GM12878 (cell line): ENCODE measurements around the gene RBM26. TPM values are rescaled to one million over a fixed set of nuclear protein-coding genes. Genes with fewer than 3 reads are reported as not detected.

ENCODE experiments used
- ATF2 ChIP-seq: IDR thresholded peaks from 2 replicates; pipeline ENCODE4 v1.6.1; 2012; ENCODE audit warnings: low read length, inconsistent platforms
- ATF7 ChIP-seq: fragments of 450-650 bp; IDR thresholded peaks from 2 replicates; pipeline ENCODE4 v1.6.1; 2016; ENCODE audit warnings: low read depth, mild to moderate bottlenecking
- BACH1 ChIP-seq: fragments of 450-650 bp; IDR thresholded peaks from 2 replicates; pipeline ENCODE4 v1.6.1; 2017; ENCODE audit warnings: mild to moderate bottlenecking, borderline replicate concordance
- BHLHE40 ChIP-seq, 2 experiments: fragments of 450-650 bp in 1 of 2; IDR thresholded peaks; 2 replicates each; pipeline ENCODE4 v1.6.1; 2011 to 2017; ENCODE audit warnings: low read depth in 2 of 2, borderline replicate concordance in 1 of 2, improper control_type of control experiment in 1 of 2, low read length in 1 of 2, mild to moderate bottlenecking in 1 of 2
- CHD4 ChIP-seq: fragments of 200-600 bp; sonication (generic); IDR thresholded peaks from 2 replicates; pipeline ENCODE4 v1.6.1; 2016; ENCODE audit warnings: mild to moderate bottlenecking
- ELK1 ChIP-seq: IDR thresholded peaks from 2 replicates; pipeline ENCODE4 v1.6.1; 2012; ENCODE audit warnings: low read depth, low read length, improper control_type of control experiment
- ETV6 ChIP-seq, 2 experiments: fragments of 450-650 bp in 1 of 2; IDR thresholded peaks in 1 of 2; conservative IDR thresholded peaks in 1 of 2; 2 replicates each; pipeline ENCODE4 v1.6.1; 2014; ENCODE audit warnings: antibody characterized with exemption in 1 of 2, borderline replicate concordance in 1 of 2, low read depth in 1 of 2, mild to moderate bottlenecking in 1 of 2, moderate library complexity in 1 of 2
- IRF4 ChIP-seq: IDR thresholded peaks from 2 replicates; pipeline ENCODE4 v1.6.1; 2011; ENCODE audit warnings: low read depth, low read length
- JUND ChIP-seq: IDR thresholded peaks from 2 replicates; pipeline ENCODE4 v1.6.1; 2012; ENCODE audit warnings: low read depth, mild to moderate bottlenecking, low read length, improper control_type of control experiment, moderate library complexity
- MLLT1 ChIP-seq: fragments of 450-650 bp; IDR thresholded peaks from 2 replicates; pipeline ENCODE4 v1.6.1; 2016; ENCODE audit warnings: mild to moderate bottlenecking
- MTA2 ChIP-seq: fragments of 450-650 bp; IDR thresholded peaks from 2 replicates; pipeline ENCODE4 v1.6.1; 2016; ENCODE audit warnings: low read depth, mild to moderate bottlenecking, moderate library complexity
- MTA3 ChIP-seq: IDR thresholded peaks from 2 replicates; pipeline ENCODE4 v1.6.1; 2012; ENCODE audit warnings: low read length, inconsistent platforms, borderline replicate concordance
- NR2F1 ChIP-seq: fragments of 450-650 bp; conservative IDR thresholded peaks from 2 replicates; pipeline ENCODE4 v1.6.1; 2017; ENCODE audit warnings: mild to moderate bottlenecking
- PAX5 ChIP-seq: IDR thresholded peaks from 2 replicates; pipeline ENCODE4 v1.6.1; 2011; ENCODE audit warnings: low read depth, low read length, borderline replicate concordance
- PML ChIP-seq: IDR thresholded peaks from 2 replicates; pipeline ENCODE4 v1.6.1; 2012; ENCODE audit warnings: low read length, inconsistent platforms
- RCOR1 ChIP-seq: conservative IDR thresholded peaks from 2 replicates; pipeline ENCODE4 v1.6.1; 2012; ENCODE audit warnings: low read depth, low read length, improper control_type of control experiment
- RELB ChIP-seq: fragments of 450-650 bp; IDR thresholded peaks from 2 replicates; pipeline ENCODE4 v1.6.1; 2017; ENCODE audit warnings: low read depth, mild to moderate bottlenecking, moderate library complexity
- RUNX3 ChIP-seq: IDR thresholded peaks from 2 replicates; pipeline ENCODE4 v1.6.1; 2012; ENCODE audit warnings: low read length, inconsistent platforms
- SPI1 ChIP-seq: IDR thresholded peaks from 2 replicates; pipeline ENCODE4 v1.6.1; 2011; ENCODE audit warnings: low read depth, mild to moderate bottlenecking, low read length, moderate library complexity, borderline replicate concordance; ENCODE audit not compliant: insufficient read depth
- TAF1 ChIP-seq: IDR thresholded peaks from 2 replicates; pipeline ENCODE4 v1.6.1; 2011; ENCODE audit warnings: mild to moderate bottlenecking, low read depth, low read length, borderline replicate concordance
- TBL1XR1 ChIP-seq: IDR thresholded peaks from 2 replicates; pipeline ENCODE4 v1.6.1; 2012; ENCODE audit warnings: low read depth, low read length, improper control_type of control experiment
- ZNF217 ChIP-seq: fragments of 450-650 bp; IDR thresholded peaks from 2 replicates; pipeline ENCODE4 v1.6.1; 2017; ENCODE audit warnings: antibody characterized with exemption, mild to moderate bottlenecking
- ZNF384 ChIP-seq: IDR thresholded peaks from 2 replicates; pipeline ENCODE4 v1.6.1; 2012; ENCODE audit warnings: low read depth, mild to moderate bottlenecking, low read length, improper control_type of control experiment, borderline replicate concordance
- polyA plus RNA-seq, 11 experiments: library from polyadenylated mRNA; depleted of rRNA in 4 of 11; unstranded in 6 of 11; stranded (reverse) in 5 of 11; fragments of >200 nt; fragmentation: Nextera tagmentation in 4 of 11; fragmentation: Illumina TruSeq in 1 of 11; extraction: Ambion mirVana in 4 of 11; extraction: Trizol in 1 of 11; gene quantifications; 1 replicate in 1 of 11; 2 replicates in 10 of 11; pipeline versions ENCODE4 v1.2.1 to v1.2.3, GENCODE V29; 2011 to 2016; ENCODE audit warnings: inconsistent platforms in 2 of 11, missing spikeins in 2 of 11, low read depth in 1 of 11
- total RNA-seq, 4 experiments: library from RNA; depleted of rRNA in 3 of 4; stranded (reverse); fragments of >200 nt in 3 of 4; fragmentation: Illumina TruSeq in 1 of 4; extraction: Trizol in 1 of 4; gene quantifications; 2 replicates each; pipeline versions ENCODE4 v1.2.1 to v1.2.3, GENCODE V29; 2013 to 2021

RBM26 gene
- total and polyA plus RNA-seq, 10 of the 15 experiments (the other 5 are each of a cell fraction or from before 2014, with no cell fraction given), result 17.6 to 71.3 (median 38.9) TPM

- TF ChIP-seq MLLT1, result no peak
- 0 out of 2 replicates have a peak, but pooled peaks have one; percentile 38 for TF ChIP-seq SPI1
- TF ChIP-seq BHLHE40 (IDR thresholded peaks at IDR 0.05; ENCODE audit: borderline replicate concordance in 1 of 2, low read depth in 2 of 2, low read length in 1 of 2), result peak in 1 of 2 experiments; percentile 21; a peak in 2 of 4 replicates
- peak; percentile 62 for TF ChIP-seq MTA2
- TF ChIP-seq PML, result peak; percentile 76
- TF ChIP-seq PAX5, result peak; percentile 53; the same call in 1 of the 2 replicates
- TF ChIP-seq ZNF384, result peak; percentile 52; the same call in 1 of the 2 replicates
- TF ChIP-seq BACH1, result no peak
- TF ChIP-seq RCOR1, result no peak; the same call in 1 of the 2 replicates
- TF ChIP-seq TAF1, result no peak
- TF ChIP-seq TBL1XR1, result peak; percentile 51; the same call in 1 of the 2 replicates
- TF ChIP-seq ZNF217, result no peak
- TF ChIP-seq MTA3, result peak; percentile 90; the same call in 1 of the 2 replicates
- TF ChIP-seq CHD4, result no peak
- TF ChIP-seq ATF7, result peak; percentile 84
- peak; percentile 89 for TF ChIP-seq JUND
- peak; percentile 68; the same call in 1 of the 2 replicates for TF ChIP-seq ELK1
- TF ChIP-seq RUNX3, result peak; percentile 88
- peak; percentile 75 for TF ChIP-seq NR2F1
- peak; percentile 91 for TF ChIP-seq IRF4
- TF ChIP-seq ETV6 (conservative IDR thresholded peaks at IDR 0.05 in 1 of 2, IDR thresholded peaks at IDR 0.05 in 1 of 2; ENCODE audit: borderline replicate concordance in 1 of 2, low read depth in 1 of 2), result peak in 1 of 2 experiments; percentile 97; a peak in 2 of 4 replicates
- TF ChIP-seq ATF2, result peak; percentile 95
- TF ChIP-seq RELB, result 0 out of 2 replicates have a peak, but pooled peaks have one; percentile 56
Measured at GRCh38 chr13:79385694-79386093, 20.4 kb downstream of the RBM26 start (continued).
